Measurements from ENCODE around the gene NKX3-2. TPM values are rescaled to one million over a fixed set of nuclear protein-coding genes. Genes with fewer than 3 reads are reported as not detected.

Gene NKX3-2
- total RNA-seq, 2 experiments from 2014 or later, result not detected

DNA sequence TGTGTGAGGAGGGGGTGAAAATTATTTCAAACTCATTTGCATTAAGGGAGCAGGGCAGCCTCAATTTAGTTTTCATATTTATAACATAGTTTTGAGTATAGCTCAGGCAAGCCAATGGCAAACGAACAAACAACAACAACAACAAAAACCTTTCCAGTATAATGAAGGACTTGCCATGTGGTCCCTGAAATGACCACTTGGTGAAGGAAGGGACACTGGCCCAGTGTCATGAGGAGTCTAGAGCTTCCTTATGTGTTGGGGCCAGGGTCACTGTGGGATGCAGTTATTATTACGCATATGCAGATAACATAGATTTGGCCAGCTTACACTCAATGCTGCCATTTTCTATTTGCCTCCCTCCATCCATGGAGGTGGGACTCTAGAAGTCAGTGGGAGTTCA, 23.3 kb downstream of the NKX3-2 start:
- CTCF ChIA-PET, result interaction anchor here (1.0 to 1.6 kb wide), 7 partner anchors 9 to 48 kb away, joined by 3 to 6 read pairs (median 4); no protein-coding TSS in a partner anchor
- peaks cover 5% of the 10 kb centered on the region for H3K9me3 Mint-ChIP-seq (ENCODE audit: low read depth)
- peaks cover 10% of the 10 kb centered on the region for H3K36me3 Mint-ChIP-seq (ENCODE audit: low read depth)
- intact Hi-C loops (cut with DNase I, micrococcal nuclease), result no loop called here
- POLR2A ChIA-PET, result interaction anchor here (0.6 kb wide), 1 partner anchor 296 kb away, joined by 5 read pairs; no protein-coding TSS in a partner anchor
- no peak overlapping the region for H3K4me3 Mint-ChIP-seq
- peaks cover 8% of the 10 kb centered on the region for H3K4me1 Mint-ChIP-seq
- ATAC-seq, result no peak
- H3K27me3 Mint-ChIP-seq, result peaks cover 52% of the 10 kb centered on the region
- H3K27ac Mint-ChIP-seq, result no peak overlapping the region
- DNase-seq, result no peak

DNA sequence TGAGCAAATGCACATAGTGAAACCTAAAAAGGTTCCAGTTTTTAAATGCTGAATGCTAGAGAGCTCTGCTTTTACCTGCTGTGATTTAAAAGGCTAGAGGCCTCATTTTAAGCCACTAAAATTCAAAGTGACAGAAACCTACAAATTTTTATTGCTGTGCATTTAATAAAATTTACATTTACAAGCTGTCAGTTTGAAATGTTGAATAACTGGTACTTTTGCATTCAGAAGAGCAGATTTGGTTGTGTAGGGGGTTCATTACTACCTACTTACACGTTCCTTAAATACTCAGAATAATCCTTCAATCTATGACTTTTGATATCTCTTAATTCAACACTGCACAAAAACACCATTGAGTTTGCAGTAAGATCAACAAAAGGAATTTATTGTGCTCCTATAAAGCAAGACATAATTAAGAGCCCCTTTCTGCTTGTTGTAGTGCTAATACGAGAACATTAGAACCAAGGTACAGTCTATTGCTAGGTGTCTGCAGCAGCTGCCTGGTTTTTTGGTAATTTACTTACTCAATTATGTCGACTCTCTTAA, 27.9 kb downstream of the NKX3-2 start:
- ATAC-seq, result no peak
- Mint-ChIP-seq H3K36me3 (ENCODE audit: low read depth) (no peaks in the 10 kb centered on the region), H3K9me3 (ENCODE audit: low read depth) (no peaks in the 10 kb centered on the region), H3K4me3 (no peak overlapping the region), H3K27me3 (peaks cover 38% of the 10 kb centered on the region), H3K4me1 (no peaks in the 10 kb centered on the region), H3K27ac (no peak overlapping the region)
- intact Hi-C loops (cut with DNase I, micrococcal nuclease), result no loop called here
- DNase-seq, result no peak
- ChIA-PET POLR2A (no interaction called here), CTCF (interaction anchor here (1.5 kb wide), 1 partner anchor 26 kb away, joined by 4 read pairs; no protein-coding TSS in a partner anchor)

DNA sequence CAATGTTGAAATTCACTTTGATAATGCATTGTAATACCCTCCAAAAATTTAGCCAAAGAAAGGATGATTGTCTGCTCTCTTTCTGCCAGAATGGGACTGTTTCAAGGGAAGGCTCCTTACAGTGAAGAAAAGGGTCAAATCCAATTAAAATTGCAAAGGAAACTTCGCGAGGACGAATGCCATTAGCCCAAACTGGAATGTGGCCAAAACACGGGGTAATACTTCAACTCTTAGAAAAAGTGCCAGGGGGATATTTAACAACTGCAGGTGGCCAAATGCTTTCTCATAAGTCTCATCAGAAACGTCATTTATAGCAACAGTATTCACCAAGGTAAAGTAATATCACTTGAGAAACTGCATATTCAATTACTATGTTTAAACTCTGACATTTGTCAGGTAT, 29.0 kb downstream of the NKX3-2 start:
- ATAC-seq, result no peak

DNA sequence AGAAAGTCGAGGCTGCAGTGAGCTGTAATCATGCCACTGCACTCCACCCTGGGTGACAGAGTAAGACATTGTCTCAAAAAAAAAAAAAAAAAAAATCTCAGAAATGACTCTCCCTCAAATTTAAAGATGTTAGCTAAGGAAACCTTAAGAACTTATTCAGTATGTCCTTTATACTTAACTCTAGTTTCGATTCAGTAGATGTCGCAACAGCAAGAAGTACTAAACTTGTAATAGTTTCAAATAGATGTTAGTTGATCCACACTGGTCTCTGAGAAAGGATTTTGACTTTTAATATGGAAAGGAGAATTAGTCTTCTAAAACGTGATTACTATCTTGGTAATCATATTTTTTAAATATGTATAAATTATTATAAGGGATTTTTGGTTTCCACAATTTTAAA, 29.6 kb downstream of the NKX3-2 start:
- intact Hi-C loops (cut with DNase I, micrococcal nuclease), result no loop called here
- CTCF ChIA-PET, result interaction anchor here (0.6 to 1.0 kb wide), 2 partner anchors 559 to 788 kb away, joined by 3 read pairs; no protein-coding TSS in a partner anchor
- H3K36me3 Mint-ChIP-seq (ENCODE audit: low read depth), result no peaks in the 10 kb centered on the region
- POLR2A ChIA-PET, result no interaction called here
- no peaks in the 10 kb centered on the region for H3K4me1 Mint-ChIP-seq
- no peak for DNase-seq
- no peak overlapping the region for H3K27ac Mint-ChIP-seq
- peaks cover 33% of the 10 kb centered on the region for H3K27me3 Mint-ChIP-seq
- ATAC-seq, result no peak
- no peaks in the 10 kb centered on the region for H3K9me3 Mint-ChIP-seq (ENCODE audit: low read depth)
- no peak overlapping the region for H3K4me3 Mint-ChIP-seq

More for the DNA sequence above, 29.0 kb downstream of the NKX3-2 start:
- Mint-ChIP-seq H3K4me3 (no peak overlapping the region), H3K36me3 (ENCODE audit: low read depth) (no peaks in the 10 kb centered on the region), H3K4me1 (no peaks in the 10 kb centered on the region), H3K9me3 (ENCODE audit: low read depth) (no peaks in the 10 kb centered on the region), H3K27ac (no peak overlapping the region), H3K27me3 (peaks cover 35% of the 10 kb centered on the region)
- no peak for DNase-seq
- CTCF ChIA-PET, result interaction anchor here (0.7 to 1.0 kb wide), 2 partner anchors 28 to 559 kb away, joined by 3 read pairs; no protein-coding TSS in a partner anchor
- intact Hi-C loops (cut with DNase I, micrococcal nuclease), result no loop called here
- POLR2A ChIA-PET, result no interaction called here

DNA sequence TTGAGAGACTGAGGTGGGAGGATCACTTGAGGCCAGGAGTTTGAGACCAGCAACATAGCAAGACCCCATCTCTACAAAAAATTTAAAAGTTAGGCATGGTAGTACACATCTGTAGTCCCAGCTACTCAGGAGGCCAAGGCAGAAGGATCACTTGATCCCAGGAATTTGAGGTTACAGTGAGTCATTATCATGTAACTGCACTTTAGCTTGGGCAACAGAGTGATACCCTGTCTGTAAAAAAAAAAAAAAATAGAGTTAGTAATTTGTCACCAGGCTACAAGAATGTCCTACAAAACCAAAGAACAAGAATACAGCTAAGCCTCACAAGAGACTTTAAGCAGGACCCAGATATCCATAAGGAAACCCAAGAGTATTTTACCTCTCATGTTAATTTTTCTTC, 33.2 kb downstream of the NKX3-2 start:
- Mint-ChIP-seq H3K27ac (no peak overlapping the region), H3K36me3 (ENCODE audit: low read depth) (no peaks in the 10 kb centered on the region), H3K27me3 (peaks cover 32% of the 10 kb centered on the region), H3K4me1 (no peaks in the 10 kb centered on the region), H3K9me3 (ENCODE audit: low read depth) (no peaks in the 10 kb centered on the region), H3K4me3 (no peak overlapping the region)
- ChIA-PET POLR2A (interaction anchor here (0.7 kb wide), 1 partner anchor 1343 kb away, joined by 3 read pairs; no protein-coding TSS in a partner anchor), CTCF (interaction anchor here (0.6 kb wide), 1 partner anchor 20 kb away, joined by 3 read pairs; no protein-coding TSS in a partner anchor)
- no peak for DNase-seq
- no peak for ATAC-seq
- intact Hi-C loops (cut with DNase I, micrococcal nuclease), result no loop called here

DNA sequence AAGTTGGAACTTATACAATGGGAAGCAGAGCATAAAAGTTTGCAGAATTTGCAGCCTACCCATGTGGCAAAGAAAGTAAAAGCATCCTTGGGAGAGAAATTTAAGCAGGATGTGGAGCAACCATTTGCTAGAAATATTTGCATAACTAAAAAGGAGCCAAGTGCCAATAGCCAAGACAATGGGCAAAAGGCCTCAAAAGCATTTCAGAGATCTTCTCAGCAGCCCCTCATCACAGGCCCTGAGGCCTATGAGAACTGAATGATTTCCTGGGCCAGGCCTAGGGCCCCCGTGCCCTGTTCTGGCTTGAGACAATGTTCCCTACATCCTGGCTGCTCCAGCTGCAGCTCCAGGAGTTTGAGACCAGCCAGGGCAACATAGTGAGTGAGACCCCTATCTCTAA, 34.9 kb downstream of the NKX3-2 start:
- no peaks in the 10 kb centered on the region for H3K36me3 Mint-ChIP-seq (ENCODE audit: low read depth)
- intact Hi-C loops (cut with DNase I, micrococcal nuclease), result no loop called here
- ChIA-PET POLR2A (no interaction called here), CTCF (no interaction called here)
- no peak overlapping the region for H3K27ac Mint-ChIP-seq
- no peaks in the 10 kb centered on the region for H3K4me1 Mint-ChIP-seq
- ATAC-seq (no peak), DNase-seq (no peak)
- H3K27me3 Mint-ChIP-seq, result peaks cover 28% of the 10 kb centered on the region
- H3K9me3 Mint-ChIP-seq (ENCODE audit: low read depth), result no peaks in the 10 kb centered on the region
- H3K4me3 Mint-ChIP-seq, result no peak overlapping the region

DNA sequence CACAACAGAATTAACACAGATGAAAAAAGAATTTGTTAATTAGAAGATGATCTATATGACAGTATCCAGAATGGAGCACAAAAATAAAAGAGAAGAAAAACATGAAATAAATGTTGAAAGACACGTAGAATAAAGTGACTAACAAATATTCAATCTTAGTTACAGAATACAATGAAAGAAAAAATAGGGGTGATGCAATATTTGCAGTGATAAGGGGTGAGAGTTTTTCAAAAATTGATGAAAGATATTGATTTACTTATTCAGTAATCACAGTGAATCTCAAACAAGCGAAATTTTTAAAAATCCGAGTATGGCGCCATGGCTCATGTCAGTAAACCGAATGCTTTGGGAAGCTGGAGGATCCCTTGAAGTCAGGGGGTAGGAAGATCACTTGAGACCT, 39.9 kb downstream of the NKX3-2 start:
- DNase-seq (no peak), ATAC-seq (no peak)
- no peaks in the 10 kb centered on the region for H3K36me3 Mint-ChIP-seq (ENCODE audit: low read depth)
- no peak overlapping the region for H3K4me3 Mint-ChIP-seq
- intact Hi-C loops (cut with DNase I, micrococcal nuclease), result no loop called here
- no peak overlapping the region for H3K27ac Mint-ChIP-seq
- ChIA-PET CTCF (no interaction called here), POLR2A (no interaction called here)
- H3K27me3 Mint-ChIP-seq, result peaks cover 21% of the 10 kb centered on the region
- H3K4me1 Mint-ChIP-seq, result no peaks in the 10 kb centered on the region
- H3K9me3 Mint-ChIP-seq (ENCODE audit: low read depth), result no peaks in the 10 kb centered on the region

DNA sequence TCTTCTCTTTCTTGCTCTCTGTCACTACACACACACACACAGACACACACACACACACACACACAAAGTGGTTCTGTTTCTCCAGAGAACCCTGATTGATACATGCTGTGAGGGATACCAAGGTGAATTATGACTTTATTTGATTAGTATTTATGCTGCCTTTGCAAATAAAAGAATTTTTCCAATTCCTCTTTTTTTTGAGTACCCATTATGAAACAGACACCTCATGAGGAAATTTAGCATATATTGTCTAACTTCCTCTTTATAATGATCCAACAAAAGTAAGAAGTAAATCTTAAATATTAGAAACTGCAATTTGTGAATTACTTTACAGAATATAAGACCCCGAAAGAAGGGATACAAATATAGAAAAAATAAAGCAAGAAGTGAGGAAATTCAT, 45.8 kb downstream of the NKX3-2 start:
- no peaks in the 10 kb centered on the region for H3K4me1 Mint-ChIP-seq
- H3K27me3 Mint-ChIP-seq, result peaks cover 33% of the 10 kb centered on the region
- POLR2A ChIA-PET, result no interaction called here
- DNase-seq (no peak), ATAC-seq (no peak)
- no peak overlapping the region for H3K27ac Mint-ChIP-seq
- no peaks in the 10 kb centered on the region for H3K36me3 Mint-ChIP-seq (ENCODE audit: low read depth)
- CTCF ChIA-PET, result no interaction called here
- intact Hi-C loops (cut with DNase I, micrococcal nuclease), result no loop called here
- no peak overlapping the region for H3K4me3 Mint-ChIP-seq
- no peaks in the 10 kb centered on the region for H3K9me3 Mint-ChIP-seq (ENCODE audit: low read depth)

DNA sequence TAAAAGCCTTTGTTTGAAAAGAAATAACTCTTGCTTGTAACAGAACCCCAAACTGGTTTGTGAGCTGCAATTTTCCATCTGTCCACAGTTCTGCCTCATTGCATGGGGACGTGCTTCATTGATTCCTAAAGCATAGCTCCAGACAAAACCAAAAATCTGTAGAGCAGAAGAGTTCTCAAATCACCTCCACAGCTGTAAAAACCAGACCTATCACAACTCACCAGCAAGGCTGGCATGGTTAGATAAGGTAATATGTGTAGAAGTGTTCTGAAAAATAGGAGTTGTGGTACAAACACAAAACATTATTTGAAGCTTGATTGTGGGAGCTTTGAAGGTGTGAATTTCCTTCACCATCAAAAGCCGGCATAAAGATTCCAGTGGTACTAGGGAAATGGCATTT, 47.7 kb downstream of the NKX3-2 start:
- no peaks in the 10 kb centered on the region for H3K36me3 Mint-ChIP-seq (ENCODE audit: low read depth)
- H3K9me3 Mint-ChIP-seq (ENCODE audit: low read depth), result no peaks in the 10 kb centered on the region
- ChIA-PET POLR2A (no interaction called here), CTCF (interaction anchor here (1.3 to 1.6 kb wide), 2 partner anchors 11 kb away, joined by 3 to 4 read pairs; no protein-coding TSS in a partner anchor)
- no peak for DNase-seq
- H3K4me3 Mint-ChIP-seq, result no peak overlapping the region
- H3K27me3 Mint-ChIP-seq, result peaks cover 31% of the 10 kb centered on the region
- ATAC-seq, result no peak
- intact Hi-C loops (cut with DNase I, micrococcal nuclease), result no loop called here
- H3K27ac Mint-ChIP-seq, result no peak overlapping the region
- no peaks in the 10 kb centered on the region for H3K4me1 Mint-ChIP-seq

DNA sequence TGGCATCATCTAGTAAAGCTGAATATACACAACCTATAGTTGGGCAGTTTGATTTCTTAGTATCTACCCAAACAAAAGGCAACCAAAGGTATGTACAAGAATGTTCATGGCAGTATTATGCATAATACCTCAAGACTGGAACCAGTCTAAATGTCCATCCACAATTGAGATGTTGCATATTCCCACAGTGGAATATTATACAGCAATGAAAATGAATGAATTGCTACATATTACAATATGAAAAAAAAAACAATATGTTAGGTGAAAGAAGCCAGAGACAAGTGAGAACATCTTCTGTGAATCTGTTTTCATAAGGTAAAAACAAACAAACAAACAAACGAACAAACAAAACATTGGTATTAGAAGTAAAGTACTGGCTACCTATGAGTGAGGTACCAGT, 48.6 kb downstream of the NKX3-2 start:
- no peak overlapping the region for H3K4me3 Mint-ChIP-seq
- H3K27ac Mint-ChIP-seq, result no peak overlapping the region
- ATAC-seq (no peak), DNase-seq (no peak)
- intact Hi-C loops (cut with DNase I, micrococcal nuclease), result no loop called here
- no peaks in the 10 kb centered on the region for H3K4me1 Mint-ChIP-seq
- H3K36me3 Mint-ChIP-seq (ENCODE audit: low read depth), result no peaks in the 10 kb centered on the region
- H3K9me3 Mint-ChIP-seq (ENCODE audit: low read depth), result no peaks in the 10 kb centered on the region
- H3K27me3 Mint-ChIP-seq, result peaks cover 29% of the 10 kb centered on the region
- CTCF ChIA-PET, result no interaction called here
- POLR2A ChIA-PET, result no interaction called here

DNA sequence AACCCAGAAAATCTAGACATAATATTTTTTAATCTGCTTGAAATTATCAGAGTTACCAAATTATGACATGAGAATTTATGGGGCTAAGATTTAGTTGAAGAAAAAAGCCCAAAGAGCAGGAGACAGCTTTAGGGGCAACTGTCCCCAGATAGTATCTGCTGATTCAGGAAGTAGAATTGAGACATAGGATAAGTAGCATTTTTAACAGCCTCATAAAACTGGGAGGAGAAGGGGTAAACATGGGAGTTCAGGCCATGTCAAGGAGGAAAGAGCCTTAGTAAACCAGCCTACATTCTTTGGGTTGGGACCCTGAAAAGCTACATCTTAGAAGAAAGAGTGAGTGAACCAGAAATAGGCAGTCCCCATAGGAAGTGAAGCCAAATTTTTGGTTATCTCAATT, 50.5 kb downstream of the NKX3-2 start:
- Mint-ChIP-seq H3K4me3 (no peak overlapping the region), H3K36me3 (ENCODE audit: low read depth) (no peaks in the 10 kb centered on the region), H3K27ac (no peak overlapping the region), H3K9me3 (ENCODE audit: low read depth) (no peaks in the 10 kb centered on the region), H3K4me1 (no peaks in the 10 kb centered on the region), H3K27me3 (peaks cover 31% of the 10 kb centered on the region)
- POLR2A ChIA-PET, result no interaction called here
- intact Hi-C loops (cut with DNase I, micrococcal nuclease), result no loop called here
- DNase-seq (no peak), ATAC-seq (no peak)
- CTCF ChIA-PET, result no interaction called here

DNA sequence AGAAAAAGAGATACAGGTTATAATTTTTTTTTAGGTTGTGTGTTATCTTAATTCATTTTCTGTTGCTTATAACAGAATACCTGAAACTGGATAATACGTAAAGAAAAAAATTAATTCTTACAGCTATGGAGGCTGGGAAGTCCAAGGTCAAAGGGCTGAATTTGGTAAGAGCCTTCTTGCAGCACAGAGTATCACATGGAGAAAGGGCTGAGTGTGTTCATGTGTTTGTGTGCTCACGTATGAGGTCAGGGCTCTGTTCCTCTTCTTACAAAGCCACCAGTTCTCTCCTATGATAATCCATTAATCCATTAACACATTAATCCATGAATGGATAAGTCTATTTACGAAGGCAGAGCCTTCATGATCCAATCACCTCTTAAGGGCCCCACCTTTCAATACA, 51.6 kb downstream of the NKX3-2 start:
- Mint-ChIP-seq H3K36me3 (ENCODE audit: low read depth) (no peaks in the 10 kb centered on the region), H3K27ac (no peak overlapping the region), H3K4me3 (no peak overlapping the region), H3K9me3 (ENCODE audit: low read depth) (no peaks in the 10 kb centered on the region), H3K4me1 (no peaks in the 10 kb centered on the region), H3K27me3 (peaks cover 35% of the 10 kb centered on the region)
- ChIA-PET CTCF (no interaction called here), POLR2A (no interaction called here)
- intact Hi-C loops (cut with DNase I, micrococcal nuclease), result no loop called here
- no peak for DNase-seq
- no peak for ATAC-seq

Measured in activated CD4-positive, alpha-beta T cell treated with anti-CD3 and anti-CD28 coated beads for 36 hours (primary cell).